DMS79 (cell line): ENCODE data around the gene DACH1.

Source experiments
- DNase-seq: peaks from one replicate; lab custom pipeline; 2025; lab: John Stamatoyannopoulos, UW

Gene DACH1

DNA sequence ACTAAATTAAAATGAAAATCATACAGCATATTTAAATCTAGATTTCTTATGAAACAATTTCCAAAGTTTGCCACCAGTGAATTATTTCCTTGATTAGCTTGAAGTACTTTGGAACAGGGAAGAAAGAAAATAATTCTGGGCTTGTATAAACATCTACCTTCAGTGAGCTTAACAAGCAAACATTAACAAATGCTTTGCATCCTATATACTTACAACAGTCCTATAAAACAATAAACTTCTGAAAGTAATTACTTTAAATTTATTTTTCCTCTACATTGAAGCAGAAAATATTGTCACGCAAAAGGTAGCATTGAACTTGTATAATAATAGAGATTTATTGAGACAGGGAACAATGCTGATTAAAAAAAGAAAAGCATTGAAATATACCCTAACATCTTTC is 164.8 kb downstream of the DACH1 start:
- DNase-seq, result no peak

DNA sequence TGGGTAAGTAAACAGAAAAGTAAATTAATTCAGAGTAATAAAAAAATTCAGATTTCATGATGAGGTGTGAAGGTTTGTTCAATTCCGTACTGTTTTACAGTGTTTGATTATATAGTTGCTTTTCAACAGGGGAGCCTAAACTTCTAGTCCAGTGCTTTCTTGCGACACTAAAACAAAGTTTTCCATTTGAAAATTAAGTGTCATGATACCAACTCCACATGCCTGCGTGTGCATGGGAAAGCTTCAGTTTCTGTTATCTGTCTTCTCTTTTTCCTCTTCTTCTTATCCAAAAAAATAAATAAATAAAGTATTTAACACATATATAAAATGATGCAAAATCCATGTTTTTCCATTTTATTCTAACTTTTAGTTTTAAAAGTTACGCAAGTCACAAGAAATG is 165.3 kb downstream of the DACH1 start:
- no peak for DNase-seq

DNA sequence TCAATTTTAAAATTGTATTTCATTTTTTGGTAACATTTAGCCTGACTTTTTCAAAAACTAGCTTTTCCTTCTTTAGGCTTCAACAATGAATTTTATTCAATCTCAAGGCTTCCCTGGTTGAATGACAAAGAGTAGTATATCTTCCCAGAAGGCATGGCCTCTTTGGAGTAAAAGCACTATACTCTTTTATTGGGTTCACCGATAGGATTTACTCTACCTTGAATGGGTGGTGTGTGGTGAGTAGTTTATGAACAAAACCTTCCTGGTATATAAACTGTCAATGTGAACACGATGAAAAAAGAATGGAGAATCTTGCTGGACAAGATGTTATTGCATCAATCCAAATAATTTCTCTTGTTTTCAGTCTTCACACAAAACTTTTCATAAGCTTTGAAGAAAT is 167.7 kb downstream of the DACH1 start:
- no peak for DNase-seq

DNA sequence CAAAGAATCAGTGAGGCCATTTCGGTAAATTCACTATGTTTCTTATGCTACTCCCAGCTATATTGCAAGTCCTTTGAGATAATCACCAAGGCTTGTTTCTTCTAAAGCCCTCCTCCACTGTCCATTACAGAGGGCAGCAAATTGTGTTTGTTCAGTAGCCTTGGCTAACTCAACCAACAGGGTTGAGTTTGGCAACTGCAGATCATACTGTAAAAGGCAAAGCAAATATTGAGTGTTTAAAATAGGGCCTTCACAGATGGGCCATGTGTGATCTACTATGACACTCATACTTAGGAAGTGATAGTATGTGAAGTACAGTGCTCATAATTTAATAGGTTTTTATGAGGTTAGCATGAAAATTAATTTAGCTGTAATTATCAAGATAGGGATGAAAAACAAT is 171.3 kb downstream of the DACH1 start:
- no peak for DNase-seq

DNA sequence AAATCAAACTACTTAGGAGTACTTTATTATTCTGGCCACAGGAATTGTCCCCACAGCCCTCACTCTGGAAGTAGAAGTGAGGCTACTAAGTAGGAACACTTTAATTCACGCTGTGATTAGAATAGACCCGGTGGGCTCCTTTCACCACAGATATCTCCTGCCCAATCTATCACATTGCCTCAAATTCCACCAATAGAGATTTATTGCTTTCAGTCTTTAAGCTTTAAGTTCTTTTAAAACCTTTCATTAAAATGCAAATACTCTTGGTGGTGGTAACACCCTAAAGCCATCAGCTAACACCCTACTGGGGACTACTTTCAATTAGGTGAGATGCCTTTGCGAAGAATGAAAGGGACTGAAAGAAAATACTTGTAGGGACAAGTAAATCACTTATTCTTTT is 181.9 kb downstream of the DACH1 start:
- no peak for DNase-seq

DNA sequence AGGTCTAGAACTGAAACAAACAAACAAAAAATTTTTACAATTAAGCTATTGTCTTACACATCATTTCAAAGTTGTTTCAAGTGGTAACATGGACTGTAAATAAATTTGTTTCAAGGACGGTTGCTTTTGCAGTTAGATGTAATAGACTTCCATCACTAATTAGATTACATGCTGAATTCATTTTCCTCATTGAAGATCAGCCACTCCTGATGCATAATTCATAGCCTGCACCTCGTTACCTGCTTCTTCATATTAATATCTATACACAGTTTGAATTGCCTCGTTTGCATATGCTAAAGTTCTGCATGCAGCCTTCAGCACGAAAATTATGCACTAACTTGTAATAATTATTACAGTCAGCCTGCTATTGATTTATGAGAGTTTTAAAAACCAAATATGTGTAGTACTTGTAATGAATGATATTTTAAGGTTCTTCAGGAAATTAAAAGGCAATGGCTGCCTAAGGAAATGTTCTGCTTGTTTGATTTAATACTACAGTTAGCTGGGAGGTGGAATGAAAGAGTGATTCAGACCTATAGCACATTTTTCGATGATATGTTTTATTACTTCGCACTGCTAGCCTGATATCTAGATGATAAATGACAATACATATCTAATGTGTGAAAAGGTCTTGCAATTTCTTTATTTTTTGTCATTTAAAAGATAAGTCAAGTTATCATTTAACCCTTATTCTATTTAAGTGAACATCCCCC is 184.9 kb downstream of the DACH1 start:
- no peak for DNase-seq

DNA sequence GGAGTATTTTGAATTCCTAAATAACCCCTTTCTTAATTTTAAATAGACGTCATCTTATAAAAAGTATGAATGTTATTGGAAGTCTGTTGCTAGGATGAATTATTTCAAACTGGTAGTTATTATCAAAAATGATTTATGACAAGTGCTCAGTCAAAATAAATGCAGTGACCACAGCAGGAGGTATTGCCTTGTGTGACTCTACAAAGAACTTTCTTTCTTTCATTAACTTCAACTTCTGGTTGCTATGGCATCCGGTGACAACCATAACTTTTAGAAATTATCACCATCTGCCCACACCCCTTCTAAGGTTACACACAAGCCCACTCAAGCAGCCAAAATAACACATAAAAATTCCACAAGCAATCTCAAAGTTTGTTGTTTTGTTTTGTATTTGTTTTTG is 189.9 kb downstream of the DACH1 start:
- no peak for DNase-seq

DNA sequence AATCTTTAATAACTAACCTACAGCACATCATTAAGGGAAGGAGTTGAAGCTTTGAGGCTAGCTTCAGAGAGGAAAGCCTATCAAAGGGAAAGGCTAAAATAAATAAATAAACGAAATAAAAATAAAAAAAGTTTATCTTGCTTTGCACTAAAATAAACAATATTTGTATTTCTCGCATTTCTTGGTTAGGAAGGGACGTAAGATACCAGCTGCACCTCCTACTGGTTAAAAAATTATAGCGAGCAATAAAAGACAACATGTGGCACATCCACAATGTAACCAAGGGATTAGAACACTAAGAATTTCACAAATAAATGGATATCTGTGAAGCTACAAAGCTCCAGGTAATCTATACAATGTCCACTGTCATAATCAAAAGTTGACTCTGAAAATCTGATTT is 194.5 kb downstream of the DACH1 start:
- DNase-seq, result no peak

DNA sequence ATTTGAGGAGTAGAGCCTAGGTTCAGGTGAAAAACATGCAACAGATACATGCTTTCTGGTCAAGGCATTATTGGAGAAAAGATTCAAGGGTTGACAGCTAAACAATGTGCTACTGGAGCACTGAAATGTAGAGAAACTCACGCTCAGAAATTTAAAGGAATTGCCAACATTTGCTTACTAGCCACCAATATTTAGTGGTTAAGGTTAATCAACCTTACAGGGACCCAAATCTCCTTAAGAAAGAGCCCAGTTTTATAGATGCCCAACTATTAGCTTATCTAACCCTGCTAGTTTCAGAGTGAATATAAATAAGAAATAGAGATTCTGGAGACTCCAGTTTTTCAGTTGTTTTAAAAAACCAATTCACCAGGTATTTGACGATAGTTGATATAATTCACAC is 203.6 kb downstream of the DACH1 start:
- no peak for DNase-seq

DNA sequence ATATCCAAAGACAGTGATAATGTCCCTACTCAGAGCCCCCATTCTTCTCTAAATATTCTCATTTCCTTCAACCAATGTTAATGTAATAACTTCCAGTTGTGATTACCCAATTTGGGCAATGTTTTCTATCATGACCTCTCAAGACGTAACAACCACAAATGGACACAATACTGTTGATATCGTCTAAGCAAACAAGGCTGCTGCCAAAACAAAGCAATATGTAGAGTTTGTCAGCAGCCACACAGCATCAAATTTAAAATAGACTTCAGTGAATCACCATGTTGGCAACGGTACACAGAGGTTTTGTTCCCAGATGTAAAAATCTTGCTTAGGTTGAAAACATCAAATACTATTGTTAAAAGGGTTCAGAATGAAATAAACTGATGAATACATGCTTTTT is 205.1 kb downstream of the DACH1 start:
- no peak for DNase-seq

DNA sequence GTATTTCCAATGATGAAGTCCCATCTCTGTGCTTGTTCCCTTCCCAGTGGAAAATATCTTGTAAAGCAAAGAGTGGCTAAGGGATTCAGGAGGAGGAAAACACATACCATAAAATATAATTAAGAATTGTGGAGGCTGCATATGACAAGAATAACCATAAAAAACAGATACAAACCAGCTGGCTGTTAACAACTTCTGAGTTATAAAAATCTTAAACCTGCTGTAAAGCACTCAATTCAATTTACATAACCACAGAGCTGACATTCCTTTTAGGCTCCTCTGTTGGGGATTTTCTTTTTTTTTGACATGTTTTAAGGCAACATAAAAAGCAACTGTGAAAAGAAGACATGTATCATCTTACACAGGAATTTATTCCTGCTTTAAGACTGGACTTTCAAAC is 207.6 kb downstream of the DACH1 start:
- DNase-seq, result no peak

DNA sequence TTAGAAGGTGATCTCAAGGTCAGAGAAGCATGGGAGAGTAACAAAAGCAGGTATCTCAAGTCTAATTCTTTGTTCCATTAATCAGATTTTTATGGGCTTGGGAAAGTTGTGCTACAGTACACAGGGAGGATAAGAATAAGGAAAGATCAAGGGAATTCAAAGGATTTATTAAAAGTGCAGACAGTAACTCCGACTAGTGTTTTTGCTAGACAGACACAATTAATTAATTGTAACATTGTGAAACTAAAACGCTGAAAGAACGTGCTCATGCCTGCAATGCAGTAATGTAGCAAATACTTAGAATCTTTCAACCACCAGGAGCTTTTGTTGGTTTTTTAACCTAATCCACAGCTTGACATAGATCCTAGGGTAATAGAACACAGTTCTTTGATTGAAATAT is 221.5 kb downstream of the DACH1 start:
- no peak for DNase-seq

DNA sequence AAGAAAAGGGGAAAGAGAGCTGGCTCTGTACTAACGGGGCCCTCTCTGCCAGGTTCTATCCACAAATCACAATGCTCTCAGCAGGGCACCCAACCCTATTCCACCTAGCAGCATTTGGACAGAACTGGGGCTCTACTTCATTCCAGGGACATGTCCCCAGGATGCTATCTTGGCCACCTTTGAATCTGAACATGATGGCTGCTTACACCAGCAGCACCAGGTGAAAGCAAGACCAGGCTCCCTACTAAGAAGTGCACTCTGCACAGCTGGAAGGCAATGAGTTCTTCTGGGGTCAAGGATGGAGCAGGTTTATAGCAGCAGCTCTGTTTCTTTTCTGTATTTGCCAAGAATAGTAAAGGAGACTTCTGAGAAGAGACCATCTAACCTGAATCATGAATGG is 222.4 kb downstream of the DACH1 start:
- DNase-seq, result no peak

DNA sequence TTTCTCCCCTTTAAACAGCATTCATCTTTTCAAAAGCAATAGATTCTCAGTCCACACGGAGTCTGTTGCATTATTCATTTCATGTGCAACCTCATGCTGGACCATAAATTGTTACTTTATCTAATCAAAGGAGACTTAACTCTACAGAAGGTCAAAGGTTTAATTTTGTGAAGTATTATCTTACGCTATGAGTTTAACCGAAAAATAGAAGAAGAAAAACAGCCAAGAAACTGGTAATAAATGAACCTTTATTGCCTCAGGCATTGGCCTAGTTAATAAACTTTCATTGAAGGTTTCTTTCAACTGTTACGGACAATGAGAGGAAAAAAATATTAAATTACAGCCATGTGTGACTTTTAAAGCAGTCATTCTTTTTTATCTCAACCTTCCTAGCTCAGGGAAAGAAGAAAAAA is 223.6 kb downstream of the DACH1 start:
- DNase-seq, result no peak

DNA sequence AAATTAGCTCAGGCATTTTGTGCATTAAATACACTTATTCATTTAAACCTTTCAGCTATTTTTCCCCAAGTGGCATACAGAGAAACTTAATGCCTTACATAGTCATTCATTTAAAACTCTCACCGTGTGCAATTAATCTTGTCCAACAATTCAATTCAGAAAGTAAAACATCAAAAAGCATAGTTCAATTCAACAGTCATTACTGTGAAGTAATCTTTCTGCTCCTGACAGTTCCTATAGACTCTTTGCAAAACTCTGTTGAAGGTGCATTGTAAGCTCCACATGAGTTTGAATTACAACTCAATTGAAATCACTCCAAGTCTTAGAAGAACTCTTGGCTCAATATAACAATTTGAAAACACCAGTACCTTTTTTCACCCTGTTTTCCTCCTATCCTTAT is 228.3 kb downstream of the DACH1 start:
- no peak for DNase-seq

DNA sequence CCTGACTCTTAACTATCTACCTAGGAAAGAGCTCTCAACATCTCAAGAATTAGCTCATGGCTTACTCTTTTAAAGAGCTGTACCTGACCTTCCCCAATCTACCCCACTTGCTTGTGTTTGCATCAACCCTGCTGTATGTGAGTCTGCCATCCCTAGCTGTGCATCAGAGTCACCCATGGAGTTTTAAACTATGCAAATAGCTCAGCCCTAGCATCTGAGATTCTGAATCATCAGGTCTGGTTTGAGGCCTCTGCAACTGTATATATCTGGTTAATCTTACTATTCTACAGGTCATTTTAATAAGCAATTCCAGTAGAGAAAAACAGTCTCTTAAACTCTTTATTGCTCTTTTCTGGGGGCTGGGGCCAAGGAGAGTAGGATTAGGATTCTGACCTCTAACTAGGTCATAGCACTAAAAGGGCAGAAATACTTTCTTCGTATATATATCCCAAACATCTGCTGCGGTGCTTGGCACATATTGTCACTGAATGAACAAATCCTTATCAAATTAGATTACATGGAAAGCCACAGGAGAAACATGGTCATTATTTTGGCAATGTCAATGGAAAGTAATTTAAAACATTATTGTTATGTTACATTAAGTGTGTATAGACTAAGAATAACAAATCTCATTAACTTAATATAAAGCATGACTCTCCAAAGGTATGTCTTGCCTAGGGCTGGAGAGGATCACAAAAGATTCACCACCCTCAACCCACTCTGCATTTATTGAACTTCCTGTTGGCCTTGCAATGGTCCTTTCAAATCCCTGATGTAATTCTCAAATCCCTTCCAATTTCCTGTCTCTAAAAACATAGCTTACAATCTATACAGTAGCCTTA is 232.2 kb downstream of the DACH1 start:
- DNase-seq, result no peak

DNA sequence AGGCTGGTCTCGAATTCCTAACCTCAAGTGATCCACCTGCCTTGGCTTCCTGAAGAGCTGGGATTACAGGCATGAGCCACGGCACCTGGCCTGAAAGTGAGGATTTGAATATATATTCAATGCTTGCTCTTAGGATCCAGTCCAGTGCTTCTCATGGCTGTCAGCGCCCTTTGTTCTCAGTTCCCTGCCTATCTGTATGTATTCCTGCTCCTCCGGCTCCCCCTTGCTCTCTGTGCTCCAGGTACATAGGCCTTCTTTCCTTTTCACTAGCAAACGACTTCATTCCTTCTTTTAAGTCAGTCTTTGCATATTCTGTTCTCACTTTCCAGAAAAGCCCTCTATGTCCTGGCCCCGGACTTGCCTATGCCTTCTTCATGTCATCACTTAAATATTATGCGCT is 232.8 kb downstream of the DACH1 start:
- DNase-seq, result no peak

DNA sequence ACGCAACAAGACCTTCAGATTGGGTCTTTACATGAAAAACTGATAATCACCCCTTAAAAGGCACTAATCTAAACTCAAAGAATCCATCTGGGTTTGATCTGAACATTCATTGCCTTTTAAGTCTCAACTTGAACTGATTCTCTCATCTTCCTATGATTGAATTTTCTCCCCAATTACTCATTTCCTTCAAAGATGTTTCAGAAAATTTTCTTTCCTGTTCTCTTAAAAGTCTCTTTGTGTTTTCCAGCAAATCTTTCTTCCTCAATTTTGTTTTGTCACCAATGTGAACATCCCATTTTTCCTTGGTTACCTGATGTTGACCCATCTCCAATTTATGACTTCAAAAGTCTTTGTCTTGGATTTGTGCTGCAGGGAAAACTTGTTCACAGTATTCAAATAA is 234.3 kb downstream of the DACH1 start:
- no peak for DNase-seq

DNA sequence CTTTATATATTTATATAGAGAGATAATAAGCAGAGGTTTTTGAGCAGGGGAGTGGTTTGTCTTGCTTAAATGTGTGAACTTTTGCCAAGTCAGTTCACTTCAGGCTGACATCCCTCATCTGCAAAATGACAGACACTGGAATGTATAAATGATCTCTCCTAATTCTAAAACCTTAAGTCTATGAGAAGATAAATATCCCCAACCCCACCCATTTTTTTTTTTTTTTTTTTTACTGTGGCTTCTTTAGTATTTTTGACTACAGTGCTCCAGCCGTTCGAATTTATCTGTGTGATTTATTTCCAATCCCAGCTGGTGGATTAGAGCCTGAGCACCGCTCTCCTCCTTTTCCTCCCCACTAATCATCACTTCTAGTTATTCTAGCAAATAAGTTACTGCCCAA is 234.8 kb downstream of the DACH1 start:
- no peak for DNase-seq

DNA sequence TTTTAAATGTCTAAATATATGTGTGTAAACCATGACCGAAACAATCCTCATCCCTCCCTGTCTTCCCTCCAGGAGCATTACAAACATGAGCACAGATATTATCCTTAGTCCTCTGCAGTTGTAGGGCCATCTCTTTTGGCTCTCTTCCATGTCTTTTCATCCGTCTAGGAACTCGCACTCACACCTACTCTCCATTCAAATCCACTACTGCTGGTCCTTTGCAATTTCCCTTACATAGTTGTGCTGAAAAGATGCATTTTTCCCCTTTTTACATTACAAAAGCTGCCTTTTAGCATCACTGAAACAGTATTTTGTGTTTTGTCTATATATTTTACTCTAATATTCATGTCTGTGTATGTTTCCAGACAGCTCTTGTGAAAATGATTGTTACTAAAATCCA is 237.8 kb downstream of the DACH1 start:
- DNase-seq, result no peak

DNA sequence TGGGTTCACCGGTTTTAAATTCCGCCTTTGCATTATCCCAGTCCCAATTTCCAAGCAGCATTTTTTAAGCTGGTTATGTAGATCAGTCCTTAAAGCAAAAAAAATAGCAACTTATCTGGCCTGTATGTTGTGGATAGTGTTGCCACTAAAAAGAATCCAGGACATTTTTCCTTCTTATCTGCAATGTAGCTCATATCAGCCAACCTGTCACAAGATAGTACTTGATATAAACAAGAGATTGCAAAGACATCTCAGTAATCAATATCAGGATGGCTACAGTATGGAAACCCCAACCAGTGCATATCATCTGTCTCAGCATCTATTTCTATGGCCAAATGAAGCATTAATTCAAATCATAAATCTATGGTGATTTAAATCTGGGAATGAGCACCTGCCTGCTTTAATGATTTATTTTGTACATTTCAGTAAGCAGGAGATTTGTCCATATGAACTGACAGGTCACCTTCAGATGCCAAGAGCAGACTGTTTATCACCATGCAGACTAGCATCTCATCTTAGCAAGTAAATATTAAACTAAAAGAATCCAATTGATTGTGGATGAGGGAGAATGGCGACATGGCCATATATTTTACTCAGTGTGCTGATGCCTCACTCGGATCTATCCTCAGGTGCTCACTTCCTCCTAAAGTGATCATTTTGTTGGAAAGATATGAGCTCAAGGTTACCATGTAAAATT is 240.4 kb downstream of the DACH1 start:
- DNase-seq, result no peak

DNA sequence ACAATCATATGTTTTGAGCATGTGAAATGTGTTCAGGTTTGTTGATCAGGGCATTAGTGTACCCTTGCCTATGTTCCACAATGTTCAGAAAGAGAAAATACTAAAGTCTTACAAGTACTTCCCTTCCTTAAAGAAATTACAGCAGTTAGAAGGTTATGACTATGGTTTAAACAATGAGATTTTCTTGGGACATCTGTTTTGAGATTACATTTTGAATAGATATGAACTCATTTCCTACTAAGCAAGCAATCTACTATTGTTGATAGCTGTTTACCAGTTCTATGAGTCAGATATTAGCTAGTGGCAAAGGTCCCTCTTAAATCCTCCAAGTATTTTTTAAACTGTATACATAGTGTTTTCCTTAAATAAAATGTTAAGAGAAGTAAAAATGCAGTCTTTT is 241.3 kb downstream of the DACH1 start:
- no peak for DNase-seq
